GM12801 (cell line): ENCODE data around the gene FCRL5.

Source experiments
- CTCF ChIP-seq: IDR thresholded peaks from one replicate; pipeline ENCODE4 v1.5.1; 2011; ENCODE audit warnings: control low read depth; ENCODE audit not compliant: insufficient read length; ENCODE audit errors: extremely low read depth

The FCRL5 gene

GRCh38 chr1:157496121-157496526 lies 56.2 kb downstream of the FCRL5 start:
- no peak for TF ChIP-seq CTCF

GRCh38 chr1:157495285-157495684 lies 57.0 kb downstream of the FCRL5 start:
- no peak for TF ChIP-seq CTCF

GRCh38 chr1:157494093-157494492 lies 58.2 kb downstream of the FCRL5 start:
- TF ChIP-seq CTCF, result no peak

GRCh38 chr1:157490467-157491165 lies 61.7 kb downstream of the FCRL5 start:
- TF ChIP-seq CTCF, result no peak

GRCh38 chr1:157488156-157488555 lies 64.2 kb downstream of the FCRL5 start:
- no peak for TF ChIP-seq CTCF

- no peak for TF ChIP-seq CTCF
Measured at GRCh38 chr1:157487504-157487903, 64.8 kb downstream of the FCRL5 start.

GRCh38 chr1:157487096-157487495 lies 65.2 kb downstream of the FCRL5 start:
- no peak for TF ChIP-seq CTCF

GRCh38 chr1:157485793-157486192 lies 66.5 kb downstream of the FCRL5 start:
- no peak for TF ChIP-seq CTCF
